ENCODE measurements around the gene EEF2.
"Not testable (repeated sequence)": the region's sequence is repeated elsewhere in the genome, so short reads cannot be mapped to it uniquely, and the experiment has no call there.

The EEF2 gene

GRCh38 chr19:3970808-3971598 lies 14.3 kb downstream of the EEF2 start, which contains the start of gene DAPK3:
DAPK3 (minus strand) TSS chr19:3971099; CDS start chr19:3969735, 1,364 bp downstream.
- DNase-seq (ENCODE audit: low read depth in 1 of 2, low spot score in 1 of 2), result peak; percentile 81 to 92

GRCh38 chr19:3970313-3970807 lies 14.9 kb downstream of the EEF2 start:
- DNase-seq (ENCODE audit: low read depth in 1 of 2, low spot score in 1 of 2), result no peak

- no peak for DNase-seq (ENCODE audit: low read depth in 1 of 2, low spot score in 1 of 2)
Measured at GRCh38 chr19:3969435-3970312, 15.6 kb downstream of the EEF2 start.

- DNase-seq (ENCODE audit: low read depth in 1 of 2, low spot score in 1 of 2), result no peak
Measured at GRCh38 chr19:3968556-3969434, 16.5 kb downstream of the EEF2 start.

GRCh38 chr19:3967983-3968382 lies 17.3 kb downstream of the EEF2 start:
- not testable (repeated sequence) for DNase-seq (ENCODE audit: low read depth in 1 of 2, low spot score in 1 of 2)

GRCh38 chr19:3966051-3967017 lies 18.9 kb downstream of the EEF2 start:
- DNase-seq (ENCODE audit: low read depth in 1 of 2, low spot score in 1 of 2), result no peak

GRCh38 chr19:3964256-3965194 lies 20.7 kb downstream of the EEF2 start:
- DNase-seq (ENCODE audit: low read depth in 1 of 2, low spot score in 1 of 2), result no peak

- DNase-seq (ENCODE audit: low read depth in 1 of 2, low spot score in 1 of 2), result no peak
Measured at GRCh38 chr19:3963458-3964255, 21.6 kb downstream of the EEF2 start.

- DNase-seq (ENCODE audit: low read depth in 1 of 2, low spot score in 1 of 2), result no peak
Measured at GRCh38 chr19:3961007-3961406, 24.3 kb downstream of the EEF2 start.

GRCh38 chr19:3959766-3960131 lies 25.5 kb downstream of the EEF2 start:
- DNase-seq (ENCODE audit: low read depth in 1 of 2, low spot score in 1 of 2), result no peak

- no peak for DNase-seq (ENCODE audit: low read depth in 1 of 2, low spot score in 1 of 2)
Measured at GRCh38 chr19:3958836-3959765, 26.2 kb downstream of the EEF2 start.

GRCh38 chr19:3955688-3956087 lies 29.6 kb downstream of the EEF2 start:
- no peak for DNase-seq (ENCODE audit: low read depth in 1 of 2, low spot score in 1 of 2)

GRCh38 chr19:3955276-3955675 lies 30.0 kb downstream of the EEF2 start:
- DNase-seq (ENCODE audit: low read depth in 1 of 2, low spot score in 1 of 2), result not testable (repeated sequence)

GRCh38 chr19:3954107-3954506 lies 31.2 kb downstream of the EEF2 start:
- DNase-seq (ENCODE audit: low read depth in 1 of 2, low spot score in 1 of 2), result no peak

GRCh38 chr19:3952755-3953276 lies 32.4 kb downstream of the EEF2 start:
- DNase-seq (ENCODE audit: low read depth in 1 of 2, low spot score in 1 of 2), result not testable (repeated sequence)

Data from activated CD4-positive, alpha-beta T cell treated with anti-CD3 and anti-CD28 coated beads, Interleukin-2, amount 50 U/mL, for 24 hours (primary cell).